ENCODE data around the gene ZNF207. TPM values are rescaled to one million over a fixed set of nuclear protein-coding genes. Genes with fewer than 3 reads are reported as not detected.

ZNF207 gene
- total RNA-seq, 2 donors from 2014 or later, result 240 to 254 TPM

GRCh38 chr17:32323046-32323445, 26.9 kb upstream of the ZNF207 start:
- no peaks in the 10 kb centered on the region for H3K27me3 Mint-ChIP-seq
- H3K4me3 Mint-ChIP-seq, result peak overlapping the region; percentile 22
- no peak for ATAC-seq (replicated peaks)
- no peaks in the 10 kb centered on the region for H3K36me3 Mint-ChIP-seq (ENCODE audit: low read depth)
- no peaks in the 10 kb centered on the region for H3K9me3 Mint-ChIP-seq
- peaks cover 4% of the 10 kb centered on the region for H3K4me1 Mint-ChIP-seq
- H3K27ac Mint-ChIP-seq, result no peak overlapping the region

- Mint-ChIP-seq H3K27me3 (no peaks in the 10 kb centered on the region), H3K4me3 (peak overlapping the region; percentile 45), H3K9me3 (no peaks in the 10 kb centered on the region), H3K27ac (peak overlapping the region; percentile 79), H3K36me3 (ENCODE audit: low read depth) (no peaks in the 10 kb centered on the region), H3K4me1 (peaks cover 4% of the 10 kb centered on the region)
- peak; percentile 77 for ATAC-seq (replicated peaks)
Observed at GRCh38 chr17:32323811-32324491, 26.0 kb upstream of the ZNF207 start.

DNA sequence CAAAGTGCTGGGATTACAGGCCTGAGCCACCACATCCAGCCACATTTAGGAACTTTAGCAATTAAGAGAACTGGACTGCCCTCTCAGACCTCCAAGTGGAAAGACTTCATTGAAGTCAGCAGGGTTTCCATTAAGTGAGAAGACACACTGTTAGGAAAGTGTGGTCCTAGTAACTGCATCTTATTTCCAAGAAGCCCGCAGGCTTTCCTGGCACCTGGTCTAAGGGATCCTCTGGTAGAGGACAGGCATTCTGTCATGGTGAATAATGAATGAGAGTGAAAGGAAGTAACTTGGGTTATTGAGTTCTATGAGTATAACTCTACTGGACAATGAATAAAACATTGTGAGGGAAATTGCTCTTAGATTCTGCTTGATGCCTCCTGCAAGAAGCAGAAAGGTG, 22.0 kb upstream of the ZNF207 start:
- H3K4me3 Mint-ChIP-seq, result no peak overlapping the region

GRCh38 chr17:32330147-32330546, 19.8 kb upstream of the ZNF207 start:
- H3K4me1 Mint-ChIP-seq, result peaks cover 17% of the 10 kb centered on the region
- H3K27ac Mint-ChIP-seq, result peak overlapping the region; percentile 61
- peak; percentile 77 for ATAC-seq (replicated peaks)
- no peaks in the 10 kb centered on the region for H3K27me3 Mint-ChIP-seq
- peaks cover 24% of the 10 kb centered on the region for H3K36me3 Mint-ChIP-seq (ENCODE audit: low read depth)
- peak overlapping the region; percentile 50 for H3K4me3 Mint-ChIP-seq
- H3K9me3 Mint-ChIP-seq, result no peaks in the 10 kb centered on the region

More for the DNA sequence above, 22.0 kb upstream of the ZNF207 start:
- ATAC-seq (replicated peaks), result no peak
- no peaks in the 10 kb centered on the region for H3K27me3 Mint-ChIP-seq
- H3K9me3 Mint-ChIP-seq, result no peaks in the 10 kb centered on the region
- peaks cover 1% of the 10 kb centered on the region for H3K36me3 Mint-ChIP-seq (ENCODE audit: low read depth)
- H3K27ac Mint-ChIP-seq, result no peak overlapping the region
- H3K4me1 Mint-ChIP-seq, result peaks cover 22% of the 10 kb centered on the region

DNA sequence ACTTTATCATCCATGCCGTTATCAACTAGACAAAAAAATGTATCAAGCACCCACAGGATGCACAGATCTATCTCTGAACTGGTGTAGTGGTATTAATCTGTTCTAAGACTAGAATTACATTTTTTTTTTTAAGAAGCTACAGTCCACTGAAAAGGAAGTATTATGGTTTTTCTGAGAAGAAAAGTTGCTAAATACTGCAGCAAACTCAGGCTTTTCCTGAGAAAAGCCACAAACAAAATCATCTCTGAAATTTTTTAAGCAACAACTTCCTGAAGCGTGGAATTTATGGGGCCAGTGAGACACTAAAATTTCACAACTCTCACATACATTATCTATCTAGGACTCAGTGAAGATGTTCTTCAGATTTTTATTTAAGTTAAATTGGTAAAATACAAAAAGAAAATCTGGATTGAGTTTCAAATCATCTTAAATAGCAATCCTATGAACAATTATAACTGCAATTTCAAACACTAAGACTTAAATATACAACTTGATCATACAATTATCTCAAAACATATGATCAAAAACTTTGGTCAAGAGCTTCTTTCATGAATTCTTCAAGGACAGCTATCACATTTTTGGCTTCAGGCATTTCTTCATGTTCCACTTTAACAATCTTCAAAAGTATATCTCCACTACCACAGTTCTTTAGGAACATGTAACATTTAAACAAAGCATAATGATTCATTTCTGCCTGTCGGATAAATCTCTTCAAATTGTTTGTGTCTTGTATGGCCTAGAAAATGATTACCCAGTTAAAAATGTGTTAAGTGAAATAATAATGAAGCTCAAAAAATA, 18.5 kb upstream of the ZNF207 start:
- peaks cover 17% of the 10 kb centered on the region for H3K4me1 Mint-ChIP-seq
- H3K27ac Mint-ChIP-seq, result peak overlapping the region; percentile 58
- no peaks in the 10 kb centered on the region for H3K27me3 Mint-ChIP-seq
- no peaks in the 10 kb centered on the region for H3K9me3 Mint-ChIP-seq
- H3K36me3 Mint-ChIP-seq (ENCODE audit: low read depth), result peaks cover 28% of the 10 kb centered on the region
- peak; percentile 53 for ATAC-seq (replicated peaks)
- H3K4me3 Mint-ChIP-seq, result peak overlapping the region; percentile 50

GRCh38 chr17:32333187-32333586, 16.8 kb upstream of the ZNF207 start:
- H3K4me3 Mint-ChIP-seq, result no peak overlapping the region
- H3K36me3 Mint-ChIP-seq (ENCODE audit: low read depth), result peaks cover 34% of the 10 kb centered on the region
- no peaks in the 10 kb centered on the region for H3K9me3 Mint-ChIP-seq
- no peak overlapping the region for H3K27ac Mint-ChIP-seq
- ATAC-seq (replicated peaks), result no peak
- H3K27me3 Mint-ChIP-seq, result no peaks in the 10 kb centered on the region
- H3K4me1 Mint-ChIP-seq, result peaks cover 17% of the 10 kb centered on the region

- Mint-ChIP-seq H3K27ac (no peak overlapping the region), H3K9me3 (no peaks in the 10 kb centered on the region), H3K36me3 (ENCODE audit: low read depth) (peaks cover 34% of the 10 kb centered on the region), H3K4me1 (peaks cover 16% of the 10 kb centered on the region), H3K4me3 (no peak overlapping the region), H3K27me3 (no peaks in the 10 kb centered on the region)
- ATAC-seq (replicated peaks), result no peak
Observed at GRCh38 chr17:32335046-32335445, 14.9 kb upstream of the ZNF207 start.

DNA sequence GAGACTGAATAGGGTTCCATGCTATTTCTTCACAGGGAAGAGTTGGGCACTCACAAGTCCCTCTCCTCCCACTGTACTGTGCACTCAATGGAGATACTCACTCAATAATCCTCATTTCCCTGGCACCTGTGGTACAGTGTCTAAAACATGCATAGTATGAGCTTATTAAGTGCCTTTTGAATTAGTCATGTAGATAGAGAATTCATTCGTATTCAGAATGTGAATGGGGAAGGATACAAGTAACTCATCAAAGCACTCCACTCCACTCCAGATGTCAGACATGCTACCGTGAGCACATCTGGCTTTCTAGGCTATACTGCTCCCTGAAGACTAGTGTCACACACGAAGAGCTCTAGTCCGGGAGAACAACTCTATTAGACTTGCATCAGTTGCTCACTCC, 14.3 kb upstream of the ZNF207 start:
- Mint-ChIP-seq H3K4me1 (peaks cover 12% of the 10 kb centered on the region), H3K27me3 (no peaks in the 10 kb centered on the region), H3K9me3 (no peaks in the 10 kb centered on the region), H3K4me3 (no peak overlapping the region), H3K36me3 (ENCODE audit: low read depth) (peaks cover 34% of the 10 kb centered on the region), H3K27ac (no peak overlapping the region)
- no peak for ATAC-seq (replicated peaks)

- peaks cover 11% of the 10 kb centered on the region for H3K4me1 Mint-ChIP-seq
- peaks cover 7% of the 10 kb centered on the region for H3K36me3 Mint-ChIP-seq (ENCODE audit: low read depth)
- H3K27ac Mint-ChIP-seq, result peak overlapping the region; percentile 88
- peak; percentile 25 for ATAC-seq (replicated peaks)
- no peaks in the 10 kb centered on the region for H3K27me3 Mint-ChIP-seq
- H3K9me3 Mint-ChIP-seq, result no peaks in the 10 kb centered on the region
- peak overlapping the region; percentile 89 for H3K4me3 Mint-ChIP-seq
Observed at GRCh38 chr17:32341141-32341856, 8.7 kb upstream of the ZNF207 start.

GRCh38 chr17:32341857-32342602, 7.9 kb upstream of the ZNF207 start, which contains the start of gene C17orf75:
TSS of gene C17orf75 (minus strand) at chr17:32342173. CDS start at chr17:32342139, 34 bp downstream.
- no peaks in the 10 kb centered on the region for H3K9me3 Mint-ChIP-seq
- H3K4me3 Mint-ChIP-seq, result peak within 1 kb of the TSS; percentile 89
- H3K36me3 Mint-ChIP-seq (ENCODE audit: low read depth), result peaks cover 7% of the 10 kb centered on the region
- H3K27ac Mint-ChIP-seq, result peak within 1 kb of the TSS; percentile 88
- ATAC-seq (replicated peaks), result peak; percentile 89
- no peaks in the 10 kb centered on the region for H3K27me3 Mint-ChIP-seq
- peaks cover 11% of the 10 kb centered on the region for H3K4me1 Mint-ChIP-seq

GRCh38 chr17:32342603-32343325, 7.2 kb upstream of the ZNF207 start:
- Mint-ChIP-seq H3K9me3 (no peaks in the 10 kb centered on the region), H3K27me3 (no peaks in the 10 kb centered on the region), H3K27ac (peak overlapping the region; percentile 88), H3K4me1 (peaks cover 11% of the 10 kb centered on the region), H3K4me3 (peak overlapping the region; percentile 89), H3K36me3 (ENCODE audit: low read depth) (peaks cover 4% of the 10 kb centered on the region)
- ATAC-seq (replicated peaks), result no peak

- H3K27me3 Mint-ChIP-seq, result no peaks in the 10 kb centered on the region
Observed at GRCh38 chr17:32345951-32346600, 3.9 kb upstream of the ZNF207 start.

DNA sequence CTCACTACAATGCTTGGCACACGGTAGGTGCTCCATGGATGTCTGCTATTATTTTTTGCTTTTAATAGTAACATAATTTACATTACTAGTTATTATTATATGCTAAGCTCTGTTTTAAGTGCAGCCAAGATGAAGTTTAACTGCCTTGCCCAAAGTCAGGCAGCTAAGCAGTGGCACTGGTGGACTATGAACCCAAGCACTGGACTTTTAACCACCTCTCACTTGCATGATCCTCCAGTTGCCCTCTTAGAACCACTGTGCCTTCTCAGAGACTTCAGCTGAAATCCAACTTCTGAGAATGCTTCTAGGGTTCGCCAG, 1.5 kb upstream of the ZNF207 start:
- Mint-ChIP-seq H3K4me3 (no peak overlapping the region), H3K9me3 (no peaks in the 10 kb centered on the region), H3K27ac (no peak overlapping the region), H3K27me3 (no peaks in the 10 kb centered on the region), H3K36me3 (ENCODE audit: low read depth) (peaks cover 39% of the 10 kb centered on the region), H3K4me1 (no peaks in the 10 kb centered on the region)
- ATAC-seq (replicated peaks), result no peak

More at GRCh38 chr17:32345951-32346600, 3.9 kb upstream of the ZNF207 start:
- H3K4me1 Mint-ChIP-seq, result peaks cover 8% of the 10 kb centered on the region
- peaks cover 16% of the 10 kb centered on the region for H3K36me3 Mint-ChIP-seq (ENCODE audit: low read depth)
- H3K9me3 Mint-ChIP-seq, result no peaks in the 10 kb centered on the region
- no peak for ATAC-seq (replicated peaks)
- no peak overlapping the region for H3K27ac Mint-ChIP-seq
- H3K4me3 Mint-ChIP-seq, result no peak overlapping the region
